A673 (cell line): Measurements from ENCODE around the gene C6orf58.

Experiments
- EZH2 ChIP-seq: fragments of 200-600 bp; sonication (generic); IDR thresholded peaks from 2 replicates; pipeline ENCODE4 v1.6.1; 2017; ENCODE audit warnings: borderline replicate concordance, low read depth, mild to moderate bottlenecking, mixed read lengths, antibody characterized with exemption, low read length; ENCODE audit not compliant: poor library complexity, severe bottlenecking
- TF ChIP-seq, protein P1 (sequence below): fragments of 300-800, 200-600 bp; sonication (generic); conservative IDR thresholded peaks from 2 replicates; pipeline ENCODE4 v1.5.1; 2017; ENCODE audit warnings: low read depth, mild to moderate bottlenecking, antibody characterized with exemption, low read length, moderate library complexity, mixed read lengths

DNA sequence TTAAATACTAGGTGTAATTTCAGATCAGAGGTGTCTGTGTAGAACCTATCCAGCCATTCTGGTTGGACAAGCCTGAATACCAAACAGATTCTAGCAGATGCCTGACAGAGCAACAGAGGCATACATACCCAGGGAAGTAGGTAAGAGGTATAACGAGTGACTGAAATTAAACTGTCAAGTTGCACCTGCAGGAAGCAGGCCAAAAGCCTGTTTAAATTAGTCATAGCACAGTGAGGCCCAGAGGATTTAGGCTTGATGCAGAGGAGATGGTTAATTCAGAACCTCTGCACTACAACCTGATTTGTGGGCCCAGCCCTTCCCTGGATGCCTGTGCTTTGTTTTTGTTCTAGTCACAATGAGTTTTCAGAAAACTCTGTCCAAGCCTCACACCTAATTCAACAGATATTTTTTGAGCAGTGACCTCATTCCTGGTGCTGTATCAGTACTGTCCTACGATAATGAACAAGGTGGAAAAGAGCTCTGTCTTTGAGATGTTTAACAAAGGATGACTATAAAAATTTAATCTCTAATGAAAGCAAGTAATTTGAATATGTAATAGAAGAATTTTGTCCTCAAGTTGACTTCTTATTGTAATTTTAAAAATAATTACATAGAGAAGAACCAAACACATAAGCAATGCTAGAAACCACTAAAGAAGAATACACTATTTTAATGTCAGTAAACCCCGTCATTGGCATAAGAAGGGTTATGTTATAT lies 31.7 kb downstream of the C6orf58 start:
- TF ChIP-seq, protein P1, sequence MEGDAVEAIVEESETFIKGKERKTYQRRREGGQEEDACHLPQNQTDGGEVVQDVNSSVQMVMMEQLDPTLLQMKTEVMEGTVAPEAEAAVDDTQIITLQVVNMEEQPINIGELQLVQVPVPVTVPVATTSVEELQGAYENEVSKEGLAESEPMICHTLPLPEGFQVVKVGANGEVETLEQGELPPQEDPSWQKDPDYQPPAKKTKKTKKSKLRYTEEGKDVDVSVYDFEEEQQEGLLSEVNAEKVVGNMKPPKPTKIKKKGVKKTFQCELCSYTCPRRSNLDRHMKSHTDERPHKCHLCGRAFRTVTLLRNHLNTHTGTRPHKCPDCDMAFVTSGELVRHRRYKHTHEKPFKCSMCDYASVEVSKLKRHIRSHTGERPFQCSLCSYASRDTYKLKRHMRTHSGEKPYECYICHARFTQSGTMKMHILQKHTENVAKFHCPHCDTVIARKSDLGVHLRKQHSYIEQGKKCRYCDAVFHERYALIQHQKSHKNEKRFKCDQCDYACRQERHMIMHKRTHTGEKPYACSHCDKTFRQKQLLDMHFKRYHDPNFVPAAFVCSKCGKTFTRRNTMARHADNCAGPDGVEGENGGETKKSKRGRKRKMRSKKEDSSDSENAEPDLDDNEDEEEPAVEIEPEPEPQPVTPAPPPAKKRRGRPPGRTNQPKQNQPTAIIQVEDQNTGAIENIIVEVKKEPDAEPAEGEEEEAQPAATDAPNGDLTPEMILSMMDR: no peak
- no peak for TF ChIP-seq EZH2
